A673 (cell line): ENCODE results near the gene SRGAP1. TPM values are rescaled to one million over a fixed set of nuclear protein-coding genes. Genes with fewer than 3 reads are reported as not detected.

Experiments used
- BruUV-seq: library from RNA; stranded (reverse); fragments of 400-500 nt; replicated peaks from 2 replicates; lab custom pipeline; 2021; lab: Mats Ljungman, UMichigan
- CTCF ChIA-PET: fragments of 300-600 bp; sonication (Branson Sonifier 250); formaldehyde crosslinking; loops from one replicate; lab custom pipeline; 2022; ENCODE audit warnings: antibody characterized with exemption; lab: Charles Lee
- POLR2A ChIA-PET: fragments of 300-600 bp; sonication (Branson Sonifier 250); formaldehyde crosslinking; loops from one replicate; lab custom pipeline; 2022; ENCODE audit warnings: antibody characterized with exemption; ENCODE audit not compliant: low non-redundant PET; lab: Charles Lee
- DNase-seq: peaks from one replicate; pipeline ENCODE4 v3.0.0-alpha.2; 2015; ENCODE audit warnings: low spot score
- H3K27ac ChIP-seq: fragments of 200-600 bp; sonication (generic); 2 replicates; pipeline ENCODE4 v1.5.1; 2016; ENCODE audit warnings: mixed run types, low read depth, mild to moderate bottlenecking, mixed read lengths, antibody characterized with exemption, low read length; ENCODE audit not compliant: poor library complexity, severe bottlenecking
- H3K27me3 ChIP-seq: fragments of 200-600 bp; sonication (generic); replicated peaks from 2 replicates; pipeline ENCODE4 v1.6.1; 2017; ENCODE audit warnings: mixed run types, low read depth, mild to moderate bottlenecking, mixed read lengths, antibody characterized with exemption, low read length; ENCODE audit not compliant: insufficient read depth, poor library complexity
- H3K36me3 ChIP-seq: fragments of 200-600 bp; sonication (generic); 2 replicates; pipeline ENCODE4 v1.6.1; 2016; ENCODE audit warnings: mixed run types, mild to moderate bottlenecking, mixed read lengths, antibody characterized with exemption, low read length; ENCODE audit not compliant: insufficient read depth, poor library complexity, severe bottlenecking
- H3K4me1 ChIP-seq: fragments of 200-600 bp; sonication (generic); 2 replicates; pipeline ENCODE4 v1.6.1; 2017; ENCODE audit warnings: mixed run types, mild to moderate bottlenecking, mixed read lengths, antibody characterized with exemption, low read length; ENCODE audit not compliant: insufficient read depth, poor library complexity, severe bottlenecking
- H3K4me3 ChIP-seq: fragments of 200-600 bp; sonication (generic); 2 replicates; pipeline ENCODE4 v1.5.1; 2016; ENCODE audit warnings: low read depth, mixed run types, mild to moderate bottlenecking, mixed read lengths, low read length; ENCODE audit not compliant: poor library complexity, severe bottlenecking
- H3K9me3 ChIP-seq: fragments of 200-600 bp; sonication (generic); 2 replicates; pipeline ENCODE4 v1.6.1; 2016; ENCODE audit warnings: mixed run types, low read depth, mild to moderate bottlenecking, mixed read lengths, antibody characterized with exemption, low read length; ENCODE audit not compliant: poor library complexity, severe bottlenecking
- CTCF ChIP-seq: fragments of 300-800, 200-600 bp; sonication (generic); conservative IDR thresholded peaks from 2 replicates; pipeline ENCODE4 v1.5.1; 2017; ENCODE audit warnings: low read depth, mild to moderate bottlenecking, antibody characterized with exemption, low read length, moderate library complexity, mixed read lengths
- EZH2 ChIP-seq: fragments of 200-600 bp; sonication (generic); IDR thresholded peaks from 2 replicates; pipeline ENCODE4 v1.6.1; 2017; ENCODE audit warnings: borderline replicate concordance, low read depth, mild to moderate bottlenecking, mixed read lengths, antibody characterized with exemption, low read length; ENCODE audit not compliant: poor library complexity, severe bottlenecking
- intact Hi-C: fragments of 100-400 bp; cut with micrococcal nuclease; formaldehyde crosslinking; loops from one replicate; pipeline ENCODE4 v1.10.0; 2022; ENCODE audit not compliant: unreplicated experiment
- total RNA-seq: library from RNA; stranded (reverse); gene quantifications from 2 replicates; pipeline ENCODE4 v1.2.3, GENCODE V29; 2021

The SRGAP1 gene
- total RNA-seq, 1 experiment from 2014 or later = 9.7 TPM

- peaks cover 23% of the 10 kb centered on the region for H3K4me1 ChIP-seq
- H3K4me3 ChIP-seq = no peak overlapping the region
- no TSS peak for BruUV-seq
- H3K36me3 ChIP-seq = no peaks in the 10 kb centered on the region
- no peaks in the 10 kb centered on the region for H3K27me3 ChIP-seq
- ChIA-PET CTCF (no interaction called here), POLR2A (no interaction called here)
- intact Hi-C loops = no loop called here
- TF ChIP-seq CTCF = no peak
- DNase-seq = no peak
- H3K27ac ChIP-seq = no peak overlapping the region
- no peaks in the 10 kb centered on the region for H3K9me3 ChIP-seq
Measured at GRCh38 chr12:64190140-64190539, 345.6 kb downstream of the SRGAP1 start.

- DNase-seq = no peak
- BruUV-seq = no TSS peak
- H3K36me3 ChIP-seq = no peaks in the 10 kb centered on the region
- CTCF ChIA-PET = no interaction called here
- no peak overlapping the region for H3K27ac ChIP-seq
- no peaks in the 10 kb centered on the region for H3K27me3 ChIP-seq
- peaks cover 6% of the 10 kb centered on the region for H3K4me1 ChIP-seq
- POLR2A ChIA-PET = no interaction called here
- no peak for TF ChIP-seq EZH2
- TF ChIP-seq CTCF = no peak
- H3K9me3 ChIP-seq = no peaks in the 10 kb centered on the region
- intact Hi-C loops = no loop called here
- no peak overlapping the region for H3K4me3 ChIP-seq
Measured at GRCh38 chr12:64192644-64193444, 348.3 kb downstream of the SRGAP1 start.

- Histone ChIP-seq H3K27ac (no peak overlapping the region), H3K9me3 (no peaks in the 10 kb centered on the region), H3K4me1 (no peaks in the 10 kb centered on the region), H3K4me3 (no peak overlapping the region), H3K27me3 (no peaks in the 10 kb centered on the region), H3K36me3 (no peaks in the 10 kb centered on the region)
- no TSS peak for BruUV-seq
- POLR2A ChIA-PET = no interaction called here
- TF ChIP-seq CTCF = no peak
- no peak for TF ChIP-seq EZH2
- DNase-seq = no peak
- CTCF ChIA-PET = no interaction called here
- intact Hi-C loops = no loop called here
Measured at GRCh38 chr12:64193931-64194330, 349.4 kb downstream of the SRGAP1 start.
